HepG2 (cell line): ENCODE results near the gene MYCBP2. TPM values are rescaled to one million over a fixed set of nuclear protein-coding genes. Genes with fewer than 3 reads are reported as not detected.
"Not testable (repeated sequence)": the region's sequence is repeated elsewhere in the genome, so short reads cannot be mapped to it uniquely, and the experiment has no call there.

Experiments
- ATAC-seq: fragments of 200-7000 bp; cut with Tn5 transposase; 3 replicates; pipeline ENCODE4 v1.9.1; 2020; ENCODE audit warnings: mild to moderate bottlenecking, moderate library complexity
- BruUV-seq: library from RNA; stranded (reverse); fragments of 400-500 nt; replicated peaks from 2 replicates; lab custom pipeline; 2021; lab: Mats Ljungman, UMichigan
- CTCF ChIA-PET: fragments of 300-600 bp; formaldehyde crosslinking; extraction: SDS; loops from one replicate; lab custom pipeline; 2021; ENCODE audit warnings: low total read pairs, inconsistent platforms, low intra/inter-chr PET ratio; lab: Yijun Ruan, JAX
- POLR2A ChIA-PET: fragments of 350-600 bp; sonication (Branson Sonifier 250); formaldehyde crosslinking; loops from one replicate; lab custom pipeline; 2020; ENCODE audit warnings: antibody characterized with exemption, inconsistent platforms; lab: Yijun Ruan, JAX
- DNase-seq: peaks from one replicate; pipeline ENCODE4 v3.0.0-alpha.2; 2015; ENCODE audit warnings: low spot score
- FAIRE-seq: peaks from 3 replicates; lab custom pipeline; 2011; peaks lifted over from hg19 to GRCh38; lab: Jason Lieb, UNC
- H2AFZ ChIP-seq: one replicate; pipeline ENCODE4 v1.6.1; 2011; ENCODE audit warnings: low read length, inconsistent platforms
- H3K27ac ChIP-seq: fragments of 300-600 bp; 3 replicates; pipeline ENCODE4 v1.8.0; 2011; ENCODE audit warnings: mixed run types, mild to moderate bottlenecking, mixed read lengths, low read length, inconsistent platforms; ENCODE audit not compliant: insufficient read depth; ENCODE audit errors: extremely low read length
- H3K27me3 ChIP-seq, 2 experiments: fragments of 200-600 bp in 1 of 2; 2 replicates in 1 of 2; 3 replicates in 1 of 2; pipeline versions ENCODE4 v1.6.0 to v1.8.0; 2011; ENCODE audit warnings: low read length in 2 of 2, mild to moderate bottlenecking in 2 of 2, moderate library complexity in 2 of 2, inconsistent platforms in 1 of 2; ENCODE audit not compliant: insufficient read depth in 2 of 2, control insufficient read depth in 1 of 2
- H3K36me3 ChIP-seq, 2 experiments: fragments of 200-600 bp in 1 of 2; replicated peaks in 1 of 2; 2 replicates in 1 of 2; 3 replicates in 1 of 2; pipeline versions ENCODE4 v1.5.1 to v1.8.0; 2011; ENCODE audit warnings: low read length in 2 of 2, inconsistent platforms in 1 of 2; ENCODE audit not compliant: insufficient read depth in 2 of 2, control insufficient read depth in 1 of 2
- H3K4me1 ChIP-seq: 2 replicates; pipeline ENCODE4 v1.5.1; 2012; ENCODE audit warnings: low read length, inconsistent platforms; ENCODE audit not compliant: insufficient read depth
- H3K4me2 ChIP-seq: 2 replicates; pipeline ENCODE4 v1.6.0; 2011; ENCODE audit warnings: low read depth, low read length, inconsistent platforms
- H3K4me3 ChIP-seq, 3 experiments: fragments of 200-600 bp in 1 of 3; sonication (generic), shearing (Covaris generic) in 1 of 3; replicated peaks in 1 of 3; 2 replicates each; pipeline ENCODE4 v1.5.1; 2011 to 2016; ENCODE audit warnings: low read length in 3 of 3, inconsistent platforms in 2 of 3, low read depth in 2 of 3, mild to moderate bottlenecking in 2 of 3, control low read depth in 1 of 3, mixed read lengths in 1 of 3; ENCODE audit not compliant: insufficient read depth in 1 of 3
- H3K79me2 ChIP-seq: one replicate; pipeline ENCODE4 v1.6.1; 2011; ENCODE audit warnings: low read length, inconsistent platforms; ENCODE audit not compliant: insufficient read depth
- H3K9ac ChIP-seq: 2 replicates; pipeline ENCODE4 v1.6.0; 2011; ENCODE audit warnings: mild to moderate bottlenecking, low read depth, low read length, inconsistent platforms; ENCODE audit not compliant: insufficient read depth
- H3K9me3 ChIP-seq: 2 replicates; pipeline ENCODE4 v1.5.1; 2012; ENCODE audit warnings: mild to moderate bottlenecking, low read length
- H4K20me1 ChIP-seq: 2 replicates; pipeline ENCODE4 v1.6.0; 2011; ENCODE audit warnings: inconsistent platforms, mild to moderate bottlenecking, low read length, moderate library complexity; ENCODE audit not compliant: insufficient read depth
- POGK ChIP-seq: sonication (generic); formaldehyde crosslinking; conservative IDR thresholded peaks from 2 replicates; pipeline ENCODE4 v1.8.0; 2022; ENCODE audit warnings: mild to moderate bottlenecking, moderate library complexity, missing genetic modification reagents
- ZNF468 ChIP-seq: sonication (generic); formaldehyde crosslinking; IDR thresholded peaks from 2 replicates; pipeline ENCODE4 v1.8.0; 2022; ENCODE audit warnings: mild to moderate bottlenecking, moderate library complexity, missing genetic modification reagents
- ZNF616 ChIP-seq: sonication (generic); formaldehyde crosslinking; IDR thresholded peaks from 2 replicates; pipeline ENCODE4 v1.5.0; 2020; ENCODE audit warnings: low read depth, mild to moderate bottlenecking, missing genetic modification reagents
- WGBS: methylation state at CpG from one replicate; pipeline ENCODE4 v1.1.6; 2017; ENCODE audit warnings: low lambda C conversion rate; 5-methylcytosine and 5-hydroxymethylcytosine counted together
- in situ Hi-C: cut with HindIII; loops from 2 replicates; pipeline ENCODE4 v1.10.0; 2017; ENCODE audit warnings: low pct_unique_long_range_greater_than_20kb; ENCODE audit not compliant: extremely low pct_ligation_motif_present
- intact Hi-C: fragments of 100-400 bp; cut with micrococcal nuclease; formaldehyde crosslinking; loops from one replicate; pipeline ENCODE4 v1.10.0; 2022; ENCODE audit not compliant: unreplicated experiment
- polyA plus RNA-seq, 8 experiments: library from polyadenylated mRNA; depleted of rRNA in 3 of 8; stranded (reverse) in 7 of 8; unstranded in 1 of 8; fragments of >200 nt; fragmentation: Illumina TruSeq in 4 of 8; extraction: Trizol in 4 of 8; gene quantifications; 2 replicates each; pipeline versions ENCODE4 v1.2.1 to v1.2.3, GENCODE V29; 2011 to 2016; ENCODE audit warnings: low read depth in 4 of 8, missing spikeins in 1 of 8, mixed read lengths in 1 of 8; ENCODE audit not compliant: insufficient read depth in 1 of 8
- total RNA-seq, 5 experiments: library from RNA; depleted of rRNA; stranded (reverse); fragments of >200 nt; fragmentation: Illumina TruSeq; extraction: Trizol; gene quantifications; 2 replicates each; pipeline ENCODE4 v1.2.3, GENCODE V29; 2016; ENCODE audit warnings: low read depth in 1 of 5
- TF ChIP-seq, protein P1 (sequence below): sonication (generic); formaldehyde crosslinking; IDR thresholded peaks from 2 replicates; pipeline ENCODE4; 2020; ENCODE audit warnings: missing genetic modification reagents, mild to moderate bottlenecking, borderline replicate concordance

The MYCBP2 gene
- total and polyA plus RNA-seq, 2 of the 13 experiments (the other 11 are each of a cell fraction or from before 2014, with no cell fraction given), result 16.3 to 35.3 TPM

DNA sequence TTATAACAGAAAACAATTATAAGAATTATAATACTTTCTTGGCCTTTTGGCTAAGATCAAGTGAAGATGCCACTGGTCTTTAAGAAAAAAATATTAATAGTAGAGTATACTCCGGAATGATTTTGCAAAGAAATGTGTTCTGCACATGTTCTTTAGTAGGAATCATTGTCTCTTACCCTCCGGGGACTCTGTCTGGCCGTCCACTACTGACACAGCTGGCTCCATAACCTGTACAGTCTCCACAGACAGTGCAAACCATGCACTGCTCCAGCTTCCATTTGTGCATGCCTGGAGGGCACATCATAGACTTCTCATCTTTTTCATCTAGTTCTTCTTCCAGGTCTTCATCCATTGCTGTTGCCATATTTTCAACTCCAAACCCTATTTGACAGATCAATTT is 75.9 kb downstream of the MYCBP2 start (continued):
- TF ChIP-seq POGK (CRISPR knock-in tag) (no peak), ZNF616 (CRISPR knock-in tag) (no peak), ZNF468 (no peak)
- TF ChIP-seq, protein P1, sequence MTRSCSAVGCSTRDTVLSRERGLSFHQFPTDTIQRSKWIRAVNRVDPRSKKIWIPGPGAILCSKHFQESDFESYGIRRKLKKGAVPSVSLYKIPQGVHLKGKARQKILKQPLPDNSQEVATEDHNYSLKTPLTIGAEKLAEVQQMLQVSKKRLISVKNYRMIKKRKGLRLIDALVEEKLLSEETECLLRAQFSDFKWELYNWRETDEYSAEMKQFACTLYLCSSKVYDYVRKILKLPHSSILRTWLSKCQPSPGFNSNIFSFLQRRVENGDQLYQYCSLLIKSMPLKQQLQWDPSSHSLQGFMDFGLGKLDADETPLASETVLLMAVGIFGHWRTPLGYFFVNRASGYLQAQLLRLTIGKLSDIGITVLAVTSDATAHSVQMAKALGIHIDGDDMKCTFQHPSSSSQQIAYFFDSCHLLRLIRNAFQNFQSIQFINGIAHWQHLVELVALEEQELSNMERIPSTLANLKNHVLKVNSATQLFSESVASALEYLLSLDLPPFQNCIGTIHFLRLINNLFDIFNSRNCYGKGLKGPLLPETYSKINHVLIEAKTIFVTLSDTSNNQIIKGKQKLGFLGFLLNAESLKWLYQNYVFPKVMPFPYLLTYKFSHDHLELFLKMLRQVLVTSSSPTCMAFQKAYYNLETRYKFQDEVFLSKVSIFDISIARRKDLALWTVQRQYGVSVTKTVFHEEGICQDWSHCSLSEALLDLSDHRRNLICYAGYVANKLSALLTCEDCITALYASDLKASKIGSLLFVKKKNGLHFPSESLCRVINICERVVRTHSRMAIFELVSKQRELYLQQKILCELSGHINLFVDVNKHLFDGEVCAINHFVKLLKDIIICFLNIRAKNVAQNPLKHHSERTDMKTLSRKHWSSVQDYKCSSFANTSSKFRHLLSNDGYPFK (CRISPR knock-in tag), result no peak

DNA sequence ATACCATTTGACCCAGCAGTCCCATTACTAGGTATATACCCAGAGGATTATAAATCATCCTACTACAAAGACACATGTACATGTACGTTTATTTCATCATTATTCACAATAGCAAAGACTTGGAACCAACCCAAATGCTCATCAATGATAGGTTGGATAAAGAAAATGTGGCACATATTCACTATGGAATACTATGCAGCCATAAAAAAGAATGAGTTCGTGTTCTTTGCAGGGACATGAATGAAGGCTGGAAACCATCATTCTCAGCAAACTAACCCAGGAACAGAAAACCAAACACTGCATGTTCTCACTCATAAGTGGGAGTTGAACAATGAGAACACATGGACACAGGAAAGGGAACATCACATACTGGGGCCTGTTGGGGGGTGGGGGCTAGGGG is 81.7 kb downstream of the MYCBP2 start:
- H3K4me2 ChIP-seq, H4K20me1 ChIP-seq, H3K9ac ChIP-seq, FAIRE-seq, BruUV-seq, H3K4me1 ChIP-seq, POLR2A ChIA-PET, in situ Hi-C loops, intact Hi-C loops, H3K27me3 ChIP-seq, H3K27ac ChIP-seq, ATAC-seq, CTCF ChIA-PET, H3K4me3 ChIP-seq, H3K79me2 ChIP-seq, H3K9me3 ChIP-seq, DNase-seq, H2AFZ ChIP-seq: not testable (repeated sequence)
- peaks cover 0 to 12% of the 10 kb centered on the region in 2 experiments; a peak in 2 of 5 replicates for H3K36me3 ChIP-seq
- 96% methylated on average over 2 of the region's 2 CpGs for WGBS
